Kidney tubule cell (primary cell): ENCODE measurements around the gene VWCE.
"Not testable (repeated sequence)": the region's sequence is repeated elsewhere in the genome, so short reads cannot be mapped to it uniquely, and the experiment has no call there.

Experiments used
- DNase-seq: peaks from one replicate; pipeline ENCODE4 v3.0.0-alpha.2; 2018; ENCODE audit warnings: low spot score

VWCE gene

DNA sequence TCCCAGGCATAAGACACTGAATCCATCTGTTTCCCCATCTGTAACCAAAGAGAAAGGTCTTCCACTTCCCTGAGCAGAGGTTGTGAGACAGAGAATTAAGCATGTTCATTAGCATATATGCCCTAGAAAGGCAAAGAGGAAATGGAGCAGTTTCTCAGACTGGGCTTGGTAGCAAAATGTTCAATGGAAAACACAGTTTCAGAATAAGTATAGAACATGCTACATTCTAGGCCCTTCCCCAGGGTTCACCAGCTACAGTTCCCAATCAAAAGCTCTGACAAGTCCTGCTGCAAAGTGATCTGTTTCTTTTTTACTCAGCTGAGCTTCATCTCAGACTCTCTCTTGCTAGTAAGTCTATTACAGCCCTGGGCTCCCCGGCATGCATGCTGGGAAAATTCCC, 42.8 kb downstream of the VWCE start:
- DNase-seq: not testable (repeated sequence)

- DNase-seq: peak; percentile 46
These were observed 44.0 kb downstream of the VWCE start for GRCh38 chr11:61250796-61251765.

GRCh38 chr11:61249201-61249600, 45.9 kb downstream of the VWCE start:
- DNase-seq: not testable (repeated sequence)

DNA sequence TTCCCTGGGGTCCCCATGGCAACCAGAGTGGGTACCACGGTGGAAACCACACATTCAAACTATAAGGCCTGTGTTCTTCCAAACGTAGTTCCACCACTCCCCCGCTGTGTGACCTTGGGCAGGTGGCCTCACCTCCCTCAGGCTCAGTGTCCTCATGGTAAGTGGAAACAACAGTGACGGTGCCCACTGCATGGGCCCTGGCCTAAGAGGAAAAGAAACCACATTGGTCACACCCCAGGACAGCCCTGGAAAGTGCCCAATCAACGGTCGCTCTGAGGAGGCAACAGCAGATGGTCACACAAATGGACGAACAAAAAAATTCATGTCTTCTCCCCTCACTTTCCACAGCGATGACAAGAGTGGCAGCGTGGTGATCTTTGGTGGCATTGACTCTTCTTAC, 47.0 kb downstream of the VWCE start:
- not testable (repeated sequence) for DNase-seq

- not testable (repeated sequence) for DNase-seq
These were observed 49.7 kb downstream of the VWCE start for GRCh38 chr11:61245284-61245964.

DNA sequence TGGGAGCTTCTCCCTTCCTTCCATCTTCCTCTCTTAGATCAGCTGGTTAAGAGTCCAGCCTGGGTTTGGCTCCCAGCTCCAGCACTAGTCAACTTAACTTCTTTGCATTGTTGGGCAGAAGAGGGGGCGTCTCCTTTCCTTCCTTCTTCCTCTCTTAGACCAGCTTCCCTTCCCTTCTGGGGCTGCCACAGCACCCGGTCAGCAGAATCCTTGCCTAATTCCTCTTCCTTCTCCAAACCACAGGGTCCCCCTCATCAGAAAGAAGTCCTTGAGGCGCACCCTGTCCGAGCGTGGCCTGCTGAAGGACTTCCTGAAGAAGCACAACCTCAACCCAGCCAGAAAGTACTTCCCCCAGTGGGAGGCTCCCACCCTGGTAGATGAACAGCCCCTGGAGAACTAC, 53.6 kb downstream of the VWCE start:
- DNase-seq: not testable (repeated sequence)

DNA sequence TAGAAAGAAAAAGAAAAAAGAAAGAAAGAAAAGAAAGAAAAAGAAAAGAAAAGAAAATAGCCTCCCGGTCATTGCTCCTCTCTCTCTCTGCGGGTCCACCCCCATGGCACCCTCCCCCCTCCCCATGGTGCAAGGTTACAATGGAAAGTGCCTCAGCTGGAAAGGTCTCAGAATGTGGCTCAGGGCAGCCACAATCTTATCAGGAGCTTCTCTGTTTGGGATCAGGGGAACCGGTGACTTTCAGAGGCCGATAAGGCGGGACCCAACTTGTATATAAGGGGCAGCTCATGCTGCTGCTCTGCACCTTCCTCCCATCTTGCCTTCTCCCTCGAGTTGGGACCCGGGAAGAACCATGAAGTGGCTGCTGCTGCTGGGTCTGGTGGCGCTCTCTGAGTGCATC, 54.2 kb downstream of the VWCE start, which contains the start of gene PGA5:
PGA5 (plus strand) TSS at position 301 of the 400 bp plus-strand sequence; CDS start at position 353, 52 bp downstream.
- not testable (repeated sequence) for DNase-seq

DNA sequence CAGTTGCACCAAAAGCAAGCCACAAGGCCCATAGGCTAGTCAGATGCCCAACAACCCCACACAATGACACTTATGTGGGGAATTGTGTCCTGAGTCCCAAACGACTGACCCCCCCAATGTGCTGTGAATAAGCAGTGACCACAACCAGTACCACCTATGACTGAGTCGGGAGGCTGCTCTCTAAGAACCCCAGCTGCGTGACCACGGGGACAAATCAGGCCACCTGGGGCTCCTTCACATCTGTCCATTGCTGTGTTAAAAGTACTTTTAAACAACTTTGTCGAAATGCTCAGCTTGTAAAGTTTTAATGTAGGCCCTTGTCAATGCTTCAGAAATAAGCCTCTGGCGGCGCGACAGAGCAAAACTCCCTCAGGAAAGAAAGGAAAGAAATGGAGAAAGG, 54.8 kb downstream of the VWCE start:
- not testable (repeated sequence) for DNase-seq

DNA sequence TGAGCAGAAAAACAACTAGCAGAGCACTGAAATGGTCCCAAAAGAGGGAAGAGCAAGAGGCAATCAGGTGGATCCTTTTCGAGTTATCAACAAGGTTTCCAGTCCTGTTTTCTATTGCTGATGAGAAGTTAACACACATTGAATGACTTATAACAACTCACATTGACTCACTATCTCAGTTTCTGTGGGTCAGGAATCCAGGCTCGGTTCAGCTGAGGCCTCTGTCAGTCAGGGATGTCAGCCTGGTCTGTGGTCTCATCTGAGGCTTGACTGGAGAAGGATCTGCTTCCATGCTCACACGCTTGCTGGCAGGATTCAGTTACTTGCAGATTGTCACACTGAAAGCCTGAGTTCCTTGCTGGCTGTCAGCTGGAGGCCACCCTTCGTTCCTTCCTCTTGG, 58.0 kb downstream of the VWCE start:
- not testable (repeated sequence) for DNase-seq

DNA sequence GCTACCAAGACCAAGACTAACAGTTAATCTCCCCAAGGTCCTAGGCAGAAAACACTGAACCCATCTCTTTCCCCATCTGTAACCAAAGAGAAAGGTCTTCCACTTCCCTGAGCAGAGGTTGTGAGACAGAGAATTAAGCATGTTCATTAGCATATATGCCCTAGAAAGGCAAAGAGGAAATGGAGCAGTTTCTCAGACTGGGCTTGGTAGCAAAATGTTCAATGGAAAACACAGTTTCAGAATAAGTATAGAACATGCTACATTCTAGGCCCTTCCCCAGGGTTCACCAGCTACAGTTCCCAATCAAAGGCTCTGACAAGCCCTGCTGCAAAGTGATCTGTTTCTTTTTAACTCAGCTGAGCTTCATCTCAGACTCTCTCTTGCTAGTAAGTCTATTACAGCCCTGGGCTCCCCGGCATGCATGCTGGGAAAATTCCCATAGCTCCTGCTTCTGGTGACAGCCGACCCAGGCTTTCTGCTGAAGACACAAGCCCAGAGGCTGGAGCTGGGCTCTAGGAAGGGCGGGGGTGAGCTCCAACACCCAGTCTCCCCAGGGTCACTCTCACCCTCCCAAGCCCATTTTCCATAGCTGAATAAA, 62.5 kb downstream of the VWCE start:
- DNase-seq: not testable (repeated sequence)

DNA sequence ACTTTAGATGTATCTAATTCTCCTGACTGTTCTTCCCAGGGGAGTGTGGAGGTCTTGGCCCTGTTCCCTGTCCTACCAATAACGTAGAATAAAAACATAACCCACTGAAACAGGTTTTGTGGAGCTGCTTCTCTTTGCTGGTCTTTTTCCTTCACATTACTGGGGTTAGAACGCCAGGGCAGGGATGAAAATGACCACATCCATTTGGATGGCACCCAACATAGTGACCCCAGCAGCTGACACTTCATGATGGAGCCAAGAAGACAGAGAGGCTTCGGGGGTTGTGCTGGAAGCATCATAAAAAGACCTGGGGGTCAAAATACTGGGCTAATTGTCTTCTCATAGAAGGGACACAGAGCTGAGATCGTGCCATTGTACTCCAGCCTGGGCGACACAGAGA, 63.5 kb downstream of the VWCE start:
- not testable (repeated sequence) for DNase-seq

DNA sequence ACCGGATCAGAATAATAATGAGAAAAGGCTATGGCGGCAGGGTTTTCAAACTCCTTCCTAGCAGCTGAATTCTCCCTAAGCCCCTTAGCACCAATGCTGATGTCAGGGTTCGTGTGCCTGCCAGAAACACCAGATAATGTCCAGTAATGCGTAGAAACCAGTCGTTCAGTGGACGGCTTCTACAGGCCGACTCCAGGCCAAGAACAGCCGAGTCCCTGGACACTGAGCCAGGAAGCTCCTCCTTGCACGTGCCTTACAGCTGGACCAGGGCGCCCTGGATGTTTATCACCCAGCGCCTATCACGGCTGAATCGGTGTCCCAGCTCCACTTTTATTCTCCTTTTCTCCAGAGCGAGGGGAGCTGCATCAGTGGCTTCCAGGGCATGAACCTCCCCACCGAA, 64.1 kb downstream of the VWCE start:
- not testable (repeated sequence) for DNase-seq

- not testable (repeated sequence) for DNase-seq
These were observed 65.7 kb downstream of the VWCE start for GRCh38 chr11:61229458-61229857.

- DNase-seq: not testable (repeated sequence)
These were observed 68.5 kb downstream of the VWCE start for GRCh38 chr11:61226457-61227137.

GRCh38 chr11:61222692-61223091, 72.4 kb downstream of the VWCE start:
- DNase-seq: not testable (repeated sequence)

- not testable (repeated sequence) for DNase-seq
These were observed 73.1 kb downstream of the VWCE start, which contains the start of gene PGA4 for GRCh38 chr11:61222047-61222446. Gene PGA4 (plus strand): TSS chr11:61222347. CDS start chr11:61222401, 54 bp downstream.

DNA sequence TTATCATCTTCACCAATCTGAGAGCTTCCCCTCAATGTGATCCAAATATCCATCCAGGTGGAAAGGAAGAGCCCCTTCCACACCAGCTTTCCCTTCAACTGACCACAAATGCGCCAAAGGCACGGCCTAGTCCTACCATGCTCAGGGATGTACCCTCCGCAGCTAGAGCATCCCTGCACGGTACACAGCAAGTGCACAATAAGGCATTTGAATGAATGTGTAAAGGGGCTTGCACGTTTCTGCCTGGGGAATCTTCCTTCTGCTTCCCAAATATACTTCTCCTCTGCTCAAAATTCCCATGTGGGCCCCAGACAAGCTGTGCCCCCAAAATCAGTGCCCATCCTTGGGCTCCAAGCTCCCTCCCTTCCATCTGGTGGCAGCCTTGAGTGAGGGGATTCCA, 76.1 kb downstream of the VWCE start:
- not testable (repeated sequence) for DNase-seq

DNA sequence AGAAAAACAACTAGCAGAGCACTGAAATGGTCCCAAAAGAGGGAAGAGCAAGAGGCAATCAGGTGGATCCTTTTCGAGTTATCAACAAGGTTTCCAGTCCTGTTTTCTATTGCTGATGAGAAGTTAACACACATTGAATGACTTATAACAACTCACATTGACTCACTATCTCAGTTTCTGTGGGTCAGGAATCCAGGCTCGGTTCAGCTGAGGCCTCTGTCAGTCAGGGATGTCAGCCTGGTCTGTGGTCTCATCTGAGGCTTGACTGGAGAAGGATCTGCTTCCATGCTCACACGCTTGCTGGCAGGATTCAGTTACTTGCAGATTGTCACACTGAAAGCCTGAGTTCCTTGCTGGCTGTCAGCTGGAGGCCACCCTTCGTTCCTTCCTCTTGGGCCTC, 76.8 kb downstream of the VWCE start:
- DNase-seq: not testable (repeated sequence)

DNA sequence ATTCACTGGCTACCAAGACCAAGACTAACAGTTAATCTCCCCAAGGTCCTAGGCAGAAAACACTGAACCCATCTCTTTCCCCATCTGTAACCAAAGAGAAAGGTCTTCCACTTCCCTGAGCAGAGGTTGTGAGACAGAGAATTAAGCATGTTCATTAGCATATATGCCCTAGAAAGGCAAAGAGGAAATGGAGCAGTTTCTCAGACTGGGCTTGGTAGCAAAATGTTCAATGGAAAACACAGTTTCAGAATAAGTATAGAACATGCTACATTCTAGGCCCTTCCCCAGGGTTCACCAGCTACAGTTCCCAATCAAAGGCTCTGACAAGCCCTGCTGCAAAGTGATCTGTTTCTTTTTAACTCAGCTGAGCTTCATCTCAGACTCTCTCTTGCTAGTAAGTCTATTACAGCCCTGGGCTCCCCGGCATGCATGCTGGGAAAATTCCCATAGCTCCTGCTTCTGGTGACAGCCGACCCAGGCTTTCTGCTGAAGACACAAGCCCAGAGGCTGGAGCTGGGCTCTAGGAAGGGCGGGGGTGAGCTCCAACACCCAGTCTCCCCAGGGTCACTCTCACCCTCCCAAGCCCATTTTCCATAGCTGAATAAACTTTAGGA, 81.3 kb downstream of the VWCE start:
- not testable (repeated sequence) for DNase-seq

- DNase-seq: not testable (repeated sequence)
These were observed 82.9 kb downstream of the VWCE start for GRCh38 chr11:61212202-61212601.

DNA sequence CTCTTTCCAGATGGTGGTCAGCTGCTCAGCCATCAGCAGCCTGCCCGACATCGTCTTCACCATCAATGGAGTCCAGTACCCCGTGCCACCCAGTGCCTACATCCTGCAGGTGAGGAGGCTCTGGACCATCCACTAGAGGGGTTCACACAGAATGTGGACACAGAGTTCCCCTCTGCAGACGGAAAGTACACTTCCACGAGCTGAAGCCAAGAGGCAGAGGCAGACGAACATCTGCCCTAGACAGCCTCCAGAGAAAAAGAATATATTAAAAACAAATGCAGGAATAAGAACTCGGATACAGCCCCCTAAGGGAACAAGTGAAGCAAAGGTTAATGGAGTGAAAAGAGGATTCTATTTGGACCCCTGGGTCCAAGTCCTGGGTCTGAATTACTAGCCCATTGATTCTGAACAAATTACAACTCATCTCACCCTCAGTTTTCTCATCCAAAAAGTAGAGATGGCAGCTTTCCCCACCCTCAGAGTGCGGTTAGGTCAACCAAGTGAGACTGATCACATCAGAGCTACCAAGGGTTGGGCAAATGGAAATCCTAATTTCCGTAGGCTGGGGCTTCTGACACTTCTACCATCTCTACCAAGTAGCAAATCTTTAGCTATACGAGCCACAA, 83.7 kb downstream of the VWCE start:
- DNase-seq: not testable (repeated sequence)
